Liver (tissue), 2 donors: ENCODE data around the gene PRPF18.

Source experiments
- RAD21 ChIP-seq, 2 donors: IDR thresholded peaks; 2 replicates each; pipeline ENCODE4 v1.6.1; 2016; ENCODE audit warnings: antibody characterized with exemption in 2 of 2, mild to moderate bottlenecking in 2 of 2
- SP1 ChIP-seq: IDR thresholded peaks from 2 replicates; pipeline ENCODE4 v1.6.1; 2018; ENCODE audit warnings: antibody characterized with exemption, mild to moderate bottlenecking
- donor health status: healthy.

- TF ChIP-seq SP1 (no peak), RAD21 (IDR thresholded peaks at IDR 0.05) (no peak)
Measured at GRCh38 chr10:13657101-13657680, 70.4 kb downstream of the PRPF18 start.
